Stimulated activated CD4-positive, alpha-beta T cell treated with anti-CD3 and anti-CD28 coated beads, Interleukin-1b, Interleukin-23, amount 100 ng/mL, for 1 hour (primary cell): ENCODE data around the gene NR3C2.

ENCODE experiments used
- DNase-seq, 2 donors: peaks; one replicate each; pipeline ENCODE4 v3.0.0-alpha.2; 2020; ENCODE audit warnings: low read depth in 2 of 2

Gene NR3C2

GRCh38 chr4:148265627-148266026 lies 176.6 kb downstream of the NR3C2 start:
- DNase-seq = no peak

- DNase-seq = no peak
Measured at GRCh38 chr4:148263802-148264201, 178.4 kb downstream of the NR3C2 start.

- no peak for DNase-seq
Measured at GRCh38 chr4:148263127-148263526, 179.1 kb downstream of the NR3C2 start.

GRCh38 chr4:148261848-148262247 lies 180.4 kb downstream of the NR3C2 start:
- DNase-seq = no peak

GRCh38 chr4:148259841-148260240 lies 182.4 kb downstream of the NR3C2 start:
- DNase-seq = no peak

- DNase-seq = no peak
Measured at GRCh38 chr4:148258535-148258934, 183.7 kb downstream of the NR3C2 start.

- DNase-seq = no peak
Measured at GRCh38 chr4:148255344-148255720, 186.9 kb downstream of the NR3C2 start.

- DNase-seq = no peak
Measured at GRCh38 chr4:148254621-148255343, 187.4 kb downstream of the NR3C2 start.

- no peak for DNase-seq
Measured at GRCh38 chr4:148253768-148254167, 188.4 kb downstream of the NR3C2 start.

- DNase-seq = no peak
Measured at GRCh38 chr4:148248824-148249223, 193.4 kb downstream of the NR3C2 start.

- no peak for DNase-seq
Measured at GRCh38 chr4:148245015-148245414, 197.2 kb downstream of the NR3C2 start.

GRCh38 chr4:148243837-148244236 lies 198.4 kb downstream of the NR3C2 start:
- no peak for DNase-seq

- no peak for DNase-seq
Measured at GRCh38 chr4:148240241-148240640, 202.0 kb downstream of the NR3C2 start.

GRCh38 chr4:148239494-148239985 lies 202.7 kb downstream of the NR3C2 start:
- DNase-seq = no peak

GRCh38 chr4:148238811-148239493 lies 203.3 kb downstream of the NR3C2 start:
- DNase-seq = no peak

GRCh38 chr4:148238086-148238485 lies 204.1 kb downstream of the NR3C2 start:
- DNase-seq = no peak

GRCh38 chr4:148235809-148236208 lies 206.4 kb downstream of the NR3C2 start:
- DNase-seq = no peak

- DNase-seq = no peak
Measured at GRCh38 chr4:148229798-148230197, 212.4 kb downstream of the NR3C2 start.

- no peak for DNase-seq
Measured at GRCh38 chr4:148229028-148229427, 213.2 kb downstream of the NR3C2 start.

GRCh38 chr4:148227147-148227546 lies 215.1 kb downstream of the NR3C2 start:
- no peak for DNase-seq

GRCh38 chr4:148226341-148226740 lies 215.9 kb downstream of the NR3C2 start:
- no peak for DNase-seq

GRCh38 chr4:148225639-148226038 lies 216.6 kb downstream of the NR3C2 start:
- no peak for DNase-seq

- no peak for DNase-seq
Measured at GRCh38 chr4:148224476-148224875, 217.7 kb downstream of the NR3C2 start.
